ENCODE measurements around the gene SLF2.

The SLF2 gene

GRCh38 chr10:100901051-100901450 is 11.7 kb upstream of the SLF2 start:
- DNase-seq, result no peak

- DNase-seq, result no peak
Observed at GRCh38 chr10:100902622-100903021, 10.1 kb upstream of the SLF2 start.

GRCh38 chr10:100904917-100905316 is 7.8 kb upstream of the SLF2 start:
- DNase-seq, result no peak

- no peak for DNase-seq
Observed at GRCh38 chr10:100907175-100907574, 5.6 kb upstream of the SLF2 start.

DNA sequence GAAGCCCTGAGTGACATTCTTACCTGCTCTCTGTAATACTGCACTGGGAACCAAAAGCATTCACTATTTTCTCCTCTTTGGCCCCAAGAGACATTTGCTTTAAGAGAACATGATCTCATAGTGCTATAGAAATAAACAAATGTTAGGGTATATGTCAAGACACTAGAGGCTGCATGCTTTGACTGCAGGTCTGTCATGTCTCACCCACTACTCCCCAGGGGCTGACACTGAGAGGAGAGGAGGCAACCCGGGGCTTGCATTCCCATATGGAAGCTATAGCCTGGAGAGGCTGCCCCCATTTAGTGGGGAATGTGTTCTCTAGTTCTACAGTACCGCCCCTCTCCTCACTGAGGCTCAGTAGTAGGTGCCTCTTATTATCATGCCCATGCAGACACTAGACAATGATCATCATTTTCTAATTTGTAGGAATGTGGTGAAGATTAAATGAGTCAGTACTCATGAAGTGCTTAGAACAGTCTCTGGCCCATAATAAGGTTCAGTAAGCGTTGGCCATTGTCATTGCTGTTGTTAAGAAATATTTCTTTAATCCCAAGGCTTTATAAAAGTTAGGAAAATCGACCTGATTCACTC is 4.9 kb upstream of the SLF2 start:
- DNase-seq, result no peak

- no peak for DNase-seq
Observed at GRCh38 chr10:100908378-100908777, 4.4 kb upstream of the SLF2 start.

DNA sequence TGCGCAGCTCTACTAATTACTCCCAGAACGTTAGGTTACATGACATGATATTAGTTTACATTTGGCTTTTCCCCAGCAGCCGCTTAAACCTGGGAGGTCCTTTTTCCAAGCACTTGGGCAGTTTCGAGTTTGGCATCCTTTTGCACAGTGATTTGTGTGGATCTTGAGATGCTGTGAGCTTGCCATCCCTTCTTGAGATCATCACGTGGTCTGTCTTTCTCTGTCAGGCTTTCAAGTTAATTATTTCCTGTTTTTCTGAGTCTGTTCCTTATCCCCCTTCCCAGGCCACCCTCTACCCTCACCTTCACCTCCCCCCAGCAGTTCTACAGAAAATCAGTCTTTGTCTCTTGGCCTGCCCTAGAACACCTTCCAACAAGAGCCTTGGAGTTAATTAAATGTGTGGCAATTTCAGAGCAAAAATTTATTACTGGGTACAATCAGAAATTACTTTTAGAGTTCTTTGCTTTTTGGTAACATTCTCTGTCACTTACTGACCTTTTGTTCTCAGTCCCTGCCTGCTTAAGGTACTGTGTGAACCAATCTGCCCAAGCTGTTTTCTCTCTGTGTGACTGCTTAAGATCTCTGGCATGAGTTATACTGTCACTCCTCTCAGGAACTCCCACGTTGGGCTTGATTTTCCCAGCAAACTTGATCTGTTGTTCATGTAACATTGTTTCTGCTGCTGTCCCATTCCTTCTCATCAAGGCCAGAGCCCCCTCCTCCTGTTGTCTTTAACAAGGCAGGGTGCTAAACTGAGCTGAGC is 3.1 kb upstream of the SLF2 start:
- DNase-seq, result no peak

GRCh38 chr10:100911472-100911871 is 1.3 kb upstream of the SLF2 start:
- DNase-seq, result no peak

GRCh38 chr10:100912013-100912604 is 654 bp upstream of the SLF2 start:
- DNase-seq, result no peak

- no peak for DNase-seq
Observed at GRCh38 chr10:100913470-100913865, 705 bp downstream of the SLF2 start.

DNA sequence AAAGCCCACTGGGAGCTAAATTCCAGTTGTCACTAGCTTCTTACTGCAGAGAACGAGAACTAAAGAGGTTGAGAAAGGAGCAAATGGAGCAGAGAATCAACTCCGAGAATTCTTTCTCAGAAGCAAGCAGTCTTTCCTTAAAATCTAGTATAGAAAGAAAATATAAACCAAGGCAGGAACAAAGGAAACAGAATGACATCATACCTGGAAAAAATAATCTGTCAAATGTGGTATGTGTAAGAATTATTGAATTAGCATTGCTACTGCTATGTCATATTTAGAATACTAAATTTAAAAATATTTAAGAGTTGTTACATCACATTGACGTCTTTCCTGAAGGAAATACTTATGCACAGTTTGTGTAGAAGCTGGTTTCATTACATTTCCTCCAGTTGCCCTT is 4.3 kb downstream of the SLF2 start:
- DNase-seq, result no peak

DNA sequence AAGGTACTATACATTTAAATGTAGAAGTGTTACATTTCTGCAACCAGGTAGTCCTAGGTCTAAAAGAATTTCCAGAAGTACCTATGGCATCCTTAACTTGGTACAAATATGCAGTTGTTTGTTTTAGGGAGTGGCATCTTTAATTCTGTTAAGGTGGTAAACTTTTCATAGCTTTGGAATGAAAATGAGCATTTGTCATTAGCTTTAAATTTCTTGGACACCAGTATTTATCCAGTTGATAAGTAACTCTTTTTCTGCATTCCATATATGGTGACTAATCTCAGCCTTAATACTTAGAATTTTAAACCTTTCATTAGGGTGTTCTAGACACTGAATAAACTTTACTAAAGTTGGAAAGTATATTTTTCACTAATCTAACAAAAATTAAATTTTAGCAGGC is 10.8 kb downstream of the SLF2 start:
- DNase-seq, result no peak

DNA sequence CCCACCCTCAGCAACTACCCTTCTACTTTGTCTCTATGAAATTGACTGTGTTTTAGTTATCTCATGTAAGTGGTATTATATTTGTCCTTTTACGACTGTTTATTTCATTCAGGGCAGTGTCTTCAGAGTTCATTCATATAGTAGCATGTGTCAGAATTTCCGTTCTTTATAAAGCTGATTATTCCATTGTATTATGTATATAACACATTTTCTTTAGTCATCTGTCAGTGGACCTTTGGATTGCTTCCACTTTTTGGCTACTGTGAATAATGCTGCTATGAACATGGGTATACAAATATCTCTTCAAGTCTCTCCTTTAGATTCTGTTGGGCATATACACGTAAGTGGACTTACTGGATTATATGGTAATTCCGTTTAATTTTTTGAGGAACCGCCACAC is 14.5 kb downstream of the SLF2 start:
- DNase-seq, result no peak

DNA sequence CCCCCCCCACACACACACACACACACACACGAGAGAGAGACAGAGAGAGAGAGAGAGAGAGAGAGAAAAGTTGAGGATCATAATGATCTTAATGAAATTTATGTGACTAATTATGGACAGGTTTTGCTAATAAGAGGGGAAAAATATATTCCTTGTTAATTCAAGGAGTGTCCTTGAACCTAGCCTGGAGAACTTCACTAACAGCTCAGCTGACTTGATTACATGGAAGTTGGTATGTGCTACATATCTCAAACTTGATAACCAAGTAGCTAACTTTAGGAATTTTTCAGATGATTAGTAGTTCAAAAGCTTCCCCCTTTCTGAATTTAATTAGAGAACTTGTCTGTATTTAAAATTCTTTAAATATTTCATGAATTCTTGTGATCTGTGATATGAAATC is 15.3 kb downstream of the SLF2 start:
- no peak for DNase-seq

- no peak for DNase-seq
Observed at GRCh38 chr10:100930368-100930767, 17.6 kb downstream of the SLF2 start.

GRCh38 chr10:100934084-100934659 is 21.4 kb downstream of the SLF2 start:
- no peak for DNase-seq

DNA sequence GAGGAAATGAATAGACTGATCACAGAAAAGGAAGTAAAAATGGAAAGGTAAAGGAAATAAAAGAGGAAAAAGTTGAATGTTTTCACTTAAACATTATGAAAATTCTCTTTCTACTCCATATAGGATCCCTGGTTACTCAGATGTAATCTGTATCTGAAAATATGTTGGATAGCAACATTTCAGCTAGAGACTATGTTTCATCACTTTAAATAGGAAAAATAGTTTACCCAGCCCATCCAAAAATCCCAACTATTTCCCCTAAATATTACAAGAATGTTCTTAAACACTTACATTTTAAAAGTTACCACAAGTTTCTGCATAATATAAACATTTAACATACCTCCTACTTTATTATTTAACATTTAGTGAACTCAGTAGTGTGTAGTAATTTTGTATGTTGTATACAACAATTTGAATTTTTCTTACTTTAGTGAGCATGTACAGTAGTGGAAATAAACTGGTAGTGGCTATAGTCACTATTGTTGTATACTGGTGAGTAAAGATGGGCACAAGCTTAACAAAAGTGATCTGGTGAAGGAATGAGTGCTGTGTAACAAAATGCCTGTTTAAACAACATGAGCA is 27.1 kb downstream of the SLF2 start:
- no peak for DNase-seq

DNA sequence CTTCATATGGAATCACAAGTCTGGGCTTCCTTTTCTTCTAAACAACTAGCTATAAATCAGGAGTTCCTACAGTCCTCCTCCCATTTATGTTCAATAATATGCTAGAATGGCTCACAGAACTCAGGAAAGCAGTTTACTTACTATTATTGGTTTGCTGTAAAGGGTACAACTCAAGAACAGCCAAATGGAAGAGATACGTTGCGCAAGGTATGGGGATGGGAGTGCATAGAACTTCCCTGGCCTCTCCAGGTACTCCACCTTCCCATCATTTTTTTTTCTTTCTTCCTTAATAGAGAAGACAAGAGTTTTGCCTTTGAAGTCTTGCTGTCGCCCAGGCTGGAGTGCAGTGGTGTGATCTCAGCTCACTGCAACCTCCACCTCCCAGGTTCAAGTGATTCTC is 29.5 kb downstream of the SLF2 start:
- DNase-seq, result no peak

GRCh38 chr10:100943508-100943907 is 30.7 kb downstream of the SLF2 start:
- no peak for DNase-seq

DNA sequence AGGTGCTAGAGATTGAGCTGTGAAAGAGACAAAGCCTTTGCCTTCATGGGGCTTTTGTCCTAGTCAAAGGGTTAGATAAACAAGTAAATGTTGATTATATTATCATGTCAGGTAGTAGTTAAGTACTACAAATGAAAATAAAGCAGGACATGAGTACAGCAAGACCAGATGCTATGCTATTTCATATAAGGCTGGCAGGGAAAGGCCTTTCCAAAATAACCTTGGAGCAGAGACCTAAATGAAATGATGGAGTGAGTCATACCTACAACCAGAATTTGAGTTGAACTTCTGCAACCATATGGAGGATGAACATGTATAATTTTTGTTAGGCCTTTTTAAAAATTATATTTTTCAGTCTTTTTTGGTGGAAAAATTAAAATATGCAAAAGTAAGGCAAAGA is 33.0 kb downstream of the SLF2 start:
- DNase-seq, result no peak

DNA sequence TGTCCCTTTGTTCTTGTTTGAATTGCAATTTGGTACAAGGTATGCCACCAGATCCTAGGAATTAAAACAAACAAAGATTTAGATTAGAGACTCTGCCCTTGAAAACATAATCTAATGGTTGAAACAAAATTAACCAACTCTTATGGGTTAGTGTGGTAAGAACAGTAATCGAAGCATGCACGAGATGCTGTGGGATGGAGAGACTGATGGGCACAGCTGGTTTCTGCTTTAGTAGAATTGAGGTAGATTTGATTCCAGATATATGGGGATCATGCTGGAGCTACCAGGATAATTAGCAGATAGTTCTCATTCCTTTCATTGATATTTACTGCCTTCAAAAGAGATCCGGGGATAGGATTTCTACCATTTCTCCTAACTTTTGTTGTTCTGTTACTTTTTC is 36.2 kb downstream of the SLF2 start:
- DNase-seq, result no peak

GRCh38 chr10:100960251-100960650 is 47.5 kb downstream of the SLF2 start:
- no peak for DNase-seq

GRCh38 chr10:100962351-100963080 is 49.8 kb downstream of the SLF2 start:
- DNase-seq, result no peak

All from NCI-H1694 treated with DMSO at 0.1 percent for 48 hours (cell line).